Breast epithelium (tissue), 4 donors: Measurements from ENCODE around the gene PLEKHA6. TPM values are rescaled to one million over a fixed set of nuclear protein-coding genes. Genes with fewer than 3 reads are reported as not detected.
A peak's percentile ranks its signal among the peaks of the same experiment; 100 is the strongest.

Source experiments
- DNase-seq, 2 donors: peaks; one replicate each; pipeline ENCODE4 v3.0.0-alpha.2; 2019; ENCODE audit warnings: low spot score in 2 of 2
- H3K27ac ChIP-seq, 2 donors: fragments of 200-600 bp; sonication (generic) in 1 of 2; one replicate each; pipeline ENCODE4 v1.5.1; 2016 to 2019; ENCODE audit warnings: mild to moderate bottlenecking in 1 of 2
- H3K27me3 ChIP-seq, 2 donors: fragments of 200-600 bp; sonication (generic) in 1 of 2; one replicate each; pipeline versions ENCODE4 v1.5.1 to v1.6.0; 2017 to 2019; ENCODE audit warnings: control low read depth in 1 of 2, mild to moderate bottlenecking in 1 of 2
- H3K36me3 ChIP-seq: fragments of 200-600 bp; one replicate; pipeline ENCODE4 v1.5.1; 2019
- H3K4me1 ChIP-seq, 2 donors: fragments of 200-600 bp; sonication (generic); one replicate each; pipeline ENCODE4 v1.5.1; 2016 to 2019; ENCODE audit warnings: control low read depth in 1 of 2
- H3K4me3 ChIP-seq, 3 donors: fragments of 200-600 bp; sonication (generic); 1 replicate in 2 of 3; 2 replicates in 1 of 3; pipeline ENCODE4 v1.5.1; 2016 to 2019; ENCODE audit warnings: mild to moderate bottlenecking in 3 of 3, moderate library complexity in 2 of 3
- H3K9me3 ChIP-seq, 2 donors: fragments of 200-600 bp; sonication (generic) in 1 of 2; one replicate each; pipeline ENCODE4 v1.5.1; 2016 to 2019; ENCODE audit warnings: control low read depth in 1 of 2
- CTCF ChIP-seq, 3 donors: fragments of 450-650 bp; IDR thresholded peaks; one replicate each; pipeline ENCODE4 v1.5.1; 2016 to 2017; ENCODE audit warnings: antibody characterized with exemption in 3 of 3, mild to moderate bottlenecking in 3 of 3, moderate library complexity in 3 of 3
- POLR2A ChIP-seq: fragments of 450-650 bp; IDR thresholded peaks from one replicate; pipeline ENCODE4 v1.6.1; 2016; ENCODE audit warnings: antibody characterized with exemption, mild to moderate bottlenecking, moderate library complexity
- POLR2AphosphoS5 ChIP-seq, 3 donors: sonication (generic); formaldehyde crosslinking; IDR thresholded peaks; one replicate each; pipeline ENCODE4 v1.6.1; 2017; ENCODE audit warnings: antibody characterized with exemption in 3 of 3
- intact Hi-C: fragments of 100-400 bp; cut with DNase I; formaldehyde crosslinking; loops from one replicate; pipeline ENCODE4 v1.15.1; 2023; ENCODE audit warnings: low total_unique reads
- total RNA-seq, 3 donors: library from RNA; depleted of rRNA; stranded (reverse); fragments of >200 nt; gene quantifications; one replicate each; pipeline ENCODE4 v1.1.0, GENCODE V29; 2016

Gene PLEKHA6
- total RNA-seq, 3 donors from 2014 or later: 1.4 to 34.0 (median 17.7) TPM

GRCh38 chr1:204407295-204407971 lies 47.7 kb upstream of the PLEKHA6 start:
- Histone ChIP-seq H3K4me1 (no peaks in the 10 kb centered on the region), H3K27ac (peak overlapping the region in 1 of 2 donors; percentile 100), H3K4me3 (peak overlapping the region; percentile 95 to 99 (median 95)), H3K36me3 (peaks cover 7% of the 10 kb centered on the region), H3K27me3 (no peaks in the 10 kb centered on the region), H3K9me3 (no peaks in the 10 kb centered on the region)
- no peak for DNase-seq
- intact Hi-C loops: no loop called here
- TF ChIP-seq POLR2AphosphoS5 (IDR thresholded peaks at IDR 0.05): no peak
- TF ChIP-seq CTCF (IDR thresholded peaks at IDR 0.05): no peak
- no peak for TF ChIP-seq POLR2A

- no peaks in the 10 kb centered on the region for H3K4me1 ChIP-seq
- intact Hi-C loops: no loop called here
- H3K4me3 ChIP-seq: peak overlapping the region; percentile 95 to 99 (median 95)
- DNase-seq: no peak
- no peak for TF ChIP-seq POLR2AphosphoS5 (IDR thresholded peaks at IDR 0.05)
- TF ChIP-seq CTCF (IDR thresholded peaks at IDR 0.05): no peak
- no peak for TF ChIP-seq POLR2A
- H3K27ac ChIP-seq: peak overlapping the region in 1 of 2 donors; percentile 100
- no peaks in the 10 kb centered on the region for H3K9me3 ChIP-seq
- peaks cover 7% of the 10 kb centered on the region for H3K36me3 ChIP-seq
- no peaks in the 10 kb centered on the region for H3K27me3 ChIP-seq
Observed at GRCh38 chr1:204406621-204407020, 46.9 kb upstream of the PLEKHA6 start.

- no peak for TF ChIP-seq POLR2AphosphoS5 (IDR thresholded peaks at IDR 0.05)
- no peak for TF ChIP-seq POLR2A
- no peak for TF ChIP-seq CTCF (IDR thresholded peaks at IDR 0.05)
- DNase-seq: peak in 1 of 2 donors; percentile 53
- H3K27ac ChIP-seq: peak overlapping the region in 1 of 2 donors; percentile 100
- no peaks in the 10 kb centered on the region for H3K9me3 ChIP-seq
- H3K4me3 ChIP-seq: peak overlapping the region in 2 of 3 donors; percentile 95
- intact Hi-C loops: no loop called here
- no peaks in the 10 kb centered on the region for H3K27me3 ChIP-seq
- no peaks in the 10 kb centered on the region for H3K4me1 ChIP-seq
- peaks cover 7% of the 10 kb centered on the region for H3K36me3 ChIP-seq
Observed at GRCh38 chr1:204405988-204406387, 46.3 kb upstream of the PLEKHA6 start.

GRCh38 chr1:204404629-204405028 lies 44.9 kb upstream of the PLEKHA6 start:
- peaks cover 7% of the 10 kb centered on the region for H3K36me3 ChIP-seq
- peak overlapping the region in 1 of 2 donors; percentile 33 for H3K27ac ChIP-seq
- H3K4me1 ChIP-seq: no peaks in the 10 kb centered on the region
- no peak for DNase-seq
- no peaks in the 10 kb centered on the region for H3K9me3 ChIP-seq
- intact Hi-C loops: no loop called here
- H3K27me3 ChIP-seq: no peaks in the 10 kb centered on the region
- TF ChIP-seq POLR2A (no peak), POLR2AphosphoS5 (IDR thresholded peaks at IDR 0.05) (no peak), CTCF (IDR thresholded peaks at IDR 0.05) (no peak)
- no peak overlapping the region for H3K4me3 ChIP-seq

- no peaks in the 10 kb centered on the region for H3K27me3 ChIP-seq
- peaks cover 7% of the 10 kb centered on the region for H3K36me3 ChIP-seq
- H3K4me3 ChIP-seq: no peak overlapping the region
- TF ChIP-seq CTCF (IDR thresholded peaks at IDR 0.05) (no peak), POLR2AphosphoS5 (IDR thresholded peaks at IDR 0.05) (no peak), POLR2A (no peak)
- intact Hi-C loops: no loop called here
- H3K4me1 ChIP-seq: no peaks in the 10 kb centered on the region
- H3K27ac ChIP-seq: no peak overlapping the region
- H3K9me3 ChIP-seq: no peaks in the 10 kb centered on the region
- DNase-seq: no peak
Observed at GRCh38 chr1:204402391-204402790, 42.7 kb upstream of the PLEKHA6 start.
